Measurements from ENCODE around the gene TERT. TPM values are rescaled to one million over a fixed set of nuclear protein-coding genes. Genes with fewer than 3 reads are reported as not detected.

The TERT gene
- total RNA-seq, 1 donor from 2014 or later, result not detected

DNA sequence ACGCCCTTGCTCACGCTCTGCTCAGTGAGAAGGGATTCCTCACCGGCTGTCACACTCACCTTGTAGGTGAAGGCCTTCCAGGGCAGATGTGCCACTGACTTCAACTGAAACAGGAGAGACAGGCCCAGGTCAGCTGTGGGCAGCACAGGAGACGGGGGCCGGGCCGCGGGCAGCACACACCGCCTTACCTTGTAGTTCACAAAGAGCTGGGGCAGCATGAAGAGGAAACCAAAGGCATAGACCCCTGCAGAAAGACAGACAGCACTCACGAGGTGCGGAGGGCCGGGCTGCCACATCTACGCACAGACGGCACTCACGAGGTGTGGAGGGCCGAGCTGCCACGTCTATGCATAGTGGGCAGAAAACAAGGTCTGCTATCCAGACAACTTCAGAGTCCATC, 26.7 kb upstream of the TERT start:
- DNase-seq, result no peak
- no peak for ATAC-seq
- intact Hi-C loops (cut with micrococcal nuclease), result no loop called here

DNA sequence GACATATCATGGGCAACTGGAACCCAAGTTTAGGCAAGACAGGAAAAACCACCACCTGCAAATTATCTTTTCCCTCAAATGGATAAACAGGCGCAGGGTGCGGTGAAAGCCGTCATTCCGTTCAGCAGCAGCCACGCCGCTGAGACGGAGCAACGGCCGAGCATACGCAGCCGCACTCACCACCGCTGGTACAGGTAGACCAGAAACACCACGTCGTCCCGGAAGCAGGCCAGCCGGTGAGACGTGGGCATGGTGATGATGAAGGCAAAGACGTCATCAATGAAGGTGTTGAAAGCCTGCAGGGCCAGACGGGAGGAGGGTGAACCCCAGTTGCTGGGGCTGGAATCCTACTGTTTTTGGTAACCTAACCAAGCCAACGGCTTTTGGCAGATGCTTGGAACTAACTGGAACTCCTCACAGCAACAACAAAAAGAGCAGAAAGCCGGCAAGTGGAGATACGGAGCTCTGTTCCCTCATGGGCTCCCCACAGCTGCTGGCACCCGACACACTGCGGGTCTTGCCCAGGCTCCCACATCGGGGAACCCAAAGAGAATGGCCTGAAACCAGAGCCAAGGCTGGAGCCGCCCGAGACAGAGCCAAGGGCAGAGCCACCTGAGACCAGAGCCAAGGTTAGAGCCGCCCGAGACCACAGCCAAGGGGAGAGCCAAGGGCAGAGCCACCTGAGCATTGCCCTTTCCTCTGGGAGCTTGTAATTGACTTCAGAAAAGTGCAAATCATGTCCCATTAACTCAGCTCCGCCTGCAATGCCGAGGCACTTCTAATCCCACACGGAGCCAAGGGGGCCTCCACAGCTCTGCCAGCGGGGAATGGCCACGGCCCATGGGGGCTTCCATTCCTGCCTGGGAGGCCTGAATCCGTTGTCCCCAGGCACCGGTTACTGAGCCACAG, 25.8 kb upstream of the TERT start:
- intact Hi-C loops (cut with micrococcal nuclease), result no loop called here
- no peak for ATAC-seq
- DNase-seq, result no peak

DNA sequence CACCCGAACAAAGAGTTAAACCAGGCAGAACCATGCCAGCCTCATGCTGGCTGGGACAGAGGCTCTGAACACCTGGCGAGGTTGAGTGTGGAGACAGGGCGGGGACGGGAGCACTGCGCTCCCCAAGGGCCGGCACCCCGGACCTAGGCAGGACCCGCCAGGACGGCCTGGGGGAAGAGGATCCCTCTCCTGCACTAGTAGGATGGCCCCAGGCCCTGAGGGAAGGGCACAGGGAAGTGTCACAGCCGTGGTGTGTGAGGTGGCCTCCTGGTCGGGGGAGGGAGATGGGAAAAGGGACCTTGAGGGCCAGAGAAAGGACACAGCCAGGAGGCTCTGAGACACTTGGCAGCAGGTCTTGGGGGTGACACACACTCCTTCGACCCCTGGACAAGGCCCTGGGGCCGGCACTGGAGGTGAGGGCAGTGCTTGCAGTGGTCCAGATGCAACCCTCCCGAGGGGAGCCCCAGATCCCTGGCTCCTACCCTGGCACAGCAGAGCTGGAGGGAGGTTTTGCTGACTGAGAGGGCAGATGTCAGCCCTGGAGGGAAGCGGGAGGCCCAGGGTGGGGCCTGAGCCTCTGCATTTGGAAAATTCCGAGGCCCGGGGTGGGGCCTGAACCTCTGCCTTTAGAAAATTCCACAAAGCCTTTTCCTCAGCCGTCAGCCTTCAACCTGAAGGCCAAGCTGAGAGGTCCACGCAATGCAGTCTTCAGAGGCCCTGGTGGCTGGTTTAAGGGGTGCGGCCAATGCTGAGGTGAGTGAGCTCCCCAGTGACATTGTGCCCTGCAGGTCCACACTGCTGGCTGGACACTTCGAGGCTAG, 24.8 kb upstream of the TERT start:
- DNase-seq, result no peak
- ATAC-seq, result no peak
- intact Hi-C loops (cut with micrococcal nuclease), result no loop called here

DNA sequence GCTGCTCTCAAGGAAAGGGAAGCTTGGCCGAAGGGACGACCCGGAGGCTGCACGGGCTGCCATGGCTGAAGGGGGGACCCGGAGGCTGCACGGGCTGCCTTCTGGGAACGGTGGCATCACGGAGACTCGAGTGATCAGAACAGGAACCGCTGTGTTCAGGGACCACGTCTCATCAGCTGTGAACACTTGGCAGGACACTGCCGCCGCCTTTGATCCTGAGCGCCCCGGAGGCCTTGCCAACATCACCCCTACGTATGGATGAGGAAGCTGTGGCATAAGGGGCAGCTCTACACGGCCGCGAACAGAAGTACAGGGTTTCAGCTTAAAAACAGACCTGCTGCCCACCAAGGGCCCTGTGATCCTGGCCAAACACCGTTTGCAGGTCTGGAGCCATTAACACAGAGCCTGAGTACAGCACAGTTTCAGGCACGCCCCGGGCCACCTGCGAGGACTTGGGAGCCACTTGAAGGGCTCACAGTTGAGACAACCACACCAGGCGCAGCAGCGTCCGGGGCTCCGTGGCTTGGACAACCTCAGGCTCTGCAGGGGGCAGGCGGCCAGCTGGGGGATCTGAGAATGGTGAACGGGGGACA, 23.9 kb upstream of the TERT start:
- DNase-seq (no peak), ATAC-seq (no peak)
- intact Hi-C loops (cut with micrococcal nuclease), result no loop called here

DNA sequence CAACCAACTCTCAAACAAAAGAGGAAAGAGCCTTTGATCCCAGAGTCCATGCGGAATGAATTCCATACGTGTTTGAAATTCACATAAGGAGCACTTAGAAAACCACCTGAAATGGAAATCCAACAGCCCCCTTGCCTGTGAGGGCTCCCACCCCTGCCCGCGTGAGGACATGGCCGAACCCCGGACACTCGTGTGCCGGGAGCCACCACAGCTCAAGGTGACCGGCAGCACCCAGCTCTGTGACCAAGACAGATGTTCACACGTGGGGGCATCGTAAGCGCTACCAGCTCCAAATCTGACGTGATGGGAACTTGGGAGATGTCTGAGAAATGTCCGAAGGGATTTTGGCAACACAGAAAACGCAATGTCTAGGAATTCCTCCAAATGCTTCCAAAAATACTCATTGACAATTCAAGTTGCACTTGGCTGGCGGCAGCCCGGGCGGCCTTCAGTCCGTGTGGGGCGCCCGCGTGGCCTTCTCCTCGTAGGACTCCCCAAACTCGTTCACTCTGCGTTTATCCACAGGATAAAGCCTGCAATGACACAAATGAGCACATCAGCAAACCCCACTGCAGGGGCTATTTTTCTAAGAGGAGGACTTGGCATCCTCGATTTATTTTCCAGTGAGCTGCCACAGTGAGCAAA, 23.2 kb upstream of the TERT start:
- no peak for ATAC-seq
- intact Hi-C loops (cut with micrococcal nuclease), result no loop called here
- no peak for DNase-seq

DNA sequence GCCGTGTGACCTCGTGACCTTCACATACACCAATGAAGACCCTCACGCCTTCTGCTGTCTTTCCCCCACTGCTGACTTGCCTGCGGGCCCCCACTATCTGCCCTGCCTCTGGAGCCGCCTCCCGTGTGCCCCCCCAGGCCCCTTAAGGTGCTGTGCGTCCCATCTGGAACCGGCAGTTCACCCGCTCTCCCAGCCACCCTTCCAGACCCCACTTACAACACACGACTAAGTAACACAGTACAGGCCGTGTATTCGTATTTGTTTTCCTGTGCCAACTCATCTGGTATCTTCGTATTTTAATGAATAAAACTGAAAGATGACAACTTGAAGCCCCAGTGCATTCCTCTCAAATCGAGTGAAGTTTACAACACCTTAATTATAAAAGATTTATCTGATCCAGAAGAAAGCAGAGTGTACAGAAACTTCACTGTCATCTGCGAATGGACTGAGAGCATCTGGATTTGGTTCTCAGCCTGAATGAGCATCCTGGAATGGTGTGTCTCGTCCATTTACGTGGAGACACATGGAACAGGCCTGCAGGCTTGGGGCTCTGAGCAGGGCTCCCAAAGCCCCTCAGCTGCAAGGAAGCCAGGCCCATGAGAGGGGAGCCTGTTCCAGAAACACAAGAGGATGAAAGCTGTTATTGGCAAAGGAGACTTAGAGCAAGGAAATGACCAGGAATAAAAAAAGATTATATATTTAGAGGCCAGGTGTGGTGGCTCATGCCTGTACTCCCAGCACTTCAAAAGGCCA, 21.9 kb upstream of the TERT start:
- DNase-seq (no peak), ATAC-seq (no peak)

DNA sequence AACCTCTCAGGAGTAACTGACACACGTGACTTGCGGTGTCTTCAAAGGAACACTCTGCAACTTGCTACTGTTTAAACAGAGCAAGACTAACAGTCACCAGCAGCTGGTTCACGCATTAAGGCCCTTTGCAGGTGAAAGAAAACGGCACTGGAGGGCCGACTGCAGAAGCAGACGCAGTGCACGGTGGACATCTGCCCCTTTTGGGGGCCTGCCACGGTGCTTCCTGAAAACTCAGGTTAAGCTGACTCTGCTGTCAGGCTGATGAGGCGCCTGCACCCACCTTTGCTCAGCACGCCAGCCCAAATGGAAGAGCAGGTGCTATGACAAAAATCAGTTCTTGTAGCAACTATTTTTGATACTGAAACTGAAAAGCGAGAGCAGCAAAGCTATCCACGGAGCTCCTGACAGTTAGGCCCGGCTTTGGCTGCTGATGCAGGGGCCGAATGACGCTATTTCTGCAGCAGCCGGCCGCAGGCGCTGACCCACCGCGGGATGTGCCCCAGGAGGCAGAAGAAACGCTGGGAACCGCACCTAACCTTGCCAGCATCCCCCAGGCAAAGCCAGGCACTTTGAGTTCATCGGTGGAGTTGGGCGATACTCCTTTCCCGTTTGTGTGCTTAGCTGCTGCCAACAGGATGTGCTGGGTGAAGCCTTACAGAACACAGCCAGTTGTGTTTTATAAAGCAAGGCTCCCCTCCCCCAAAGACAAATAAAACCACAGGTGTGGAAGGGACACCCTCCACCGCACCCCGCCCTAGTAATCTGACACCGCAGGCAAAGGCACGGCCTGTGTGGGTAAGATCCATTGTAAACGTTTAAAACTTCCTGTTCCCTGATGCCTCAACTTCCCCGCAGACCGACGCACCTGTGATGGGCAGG, 21.1 kb upstream of the TERT start:
- DNase-seq (no peak), ATAC-seq (peak; percentile 45)
- intact Hi-C loops (cut with micrococcal nuclease), result no loop called here

More for the DNA sequence above, 21.9 kb upstream of the TERT start:
- intact Hi-C loops (cut with micrococcal nuclease), result no loop called here

DNA sequence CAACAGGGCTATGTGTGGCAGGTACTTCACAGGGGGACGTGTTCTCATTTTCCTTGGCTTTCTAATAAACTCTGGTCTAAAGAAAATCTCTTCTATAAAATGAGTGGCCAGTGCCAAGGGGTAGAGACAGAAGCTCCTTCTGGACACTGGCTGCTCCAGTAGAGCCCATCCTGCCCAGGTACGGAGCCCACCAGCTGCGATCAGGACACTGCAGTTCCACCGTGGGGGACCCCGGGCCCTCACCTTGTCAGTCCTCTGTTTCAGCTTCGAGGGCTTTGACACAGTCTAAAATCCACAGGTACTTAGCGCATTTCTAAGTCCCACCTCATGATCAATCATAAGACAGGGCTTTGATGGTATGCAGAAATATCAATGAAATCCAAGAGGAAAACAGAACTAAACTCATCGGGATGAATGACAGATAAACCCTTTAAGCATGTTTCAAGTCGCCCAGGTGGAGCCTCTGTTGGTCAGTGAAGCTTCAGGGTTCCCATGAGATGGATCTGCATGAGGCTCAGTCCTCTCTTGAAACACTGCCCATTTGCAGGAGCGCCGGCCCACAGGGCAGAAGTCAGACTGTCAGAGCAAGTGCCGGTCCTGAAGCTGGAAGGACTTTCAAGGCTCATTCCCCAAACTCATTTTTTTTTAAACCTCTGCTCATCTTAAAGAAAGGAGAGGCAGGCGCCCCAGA, 20.3 kb upstream of the TERT start:
- intact Hi-C loops (cut with micrococcal nuclease), result no loop called here
- ATAC-seq (no peak), DNase-seq (no peak)

DNA sequence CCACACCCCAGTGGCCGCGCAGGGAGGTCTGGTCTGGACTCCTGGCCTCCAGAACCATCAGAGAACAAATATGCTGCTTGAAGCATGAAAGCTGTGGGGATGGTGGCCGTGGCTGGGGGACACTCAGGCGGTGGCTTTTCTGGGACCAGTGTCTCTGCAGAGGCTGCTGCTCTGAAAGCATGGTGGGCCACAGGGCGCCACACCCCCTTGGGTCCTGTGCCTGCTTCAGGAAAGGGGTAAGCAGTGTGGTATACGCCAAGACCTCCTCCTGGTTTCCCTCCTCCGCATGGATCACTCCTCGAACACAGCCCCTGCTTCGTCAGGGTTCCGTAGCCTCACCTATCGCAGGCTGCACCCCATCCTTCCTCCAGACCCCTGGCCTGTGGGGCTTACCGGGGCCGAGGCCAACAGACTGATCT, 19.7 kb upstream of the TERT start:
- ATAC-seq, result no peak
- DNase-seq, result no peak
- intact Hi-C loops (cut with micrococcal nuclease), result no loop called here

DNA sequence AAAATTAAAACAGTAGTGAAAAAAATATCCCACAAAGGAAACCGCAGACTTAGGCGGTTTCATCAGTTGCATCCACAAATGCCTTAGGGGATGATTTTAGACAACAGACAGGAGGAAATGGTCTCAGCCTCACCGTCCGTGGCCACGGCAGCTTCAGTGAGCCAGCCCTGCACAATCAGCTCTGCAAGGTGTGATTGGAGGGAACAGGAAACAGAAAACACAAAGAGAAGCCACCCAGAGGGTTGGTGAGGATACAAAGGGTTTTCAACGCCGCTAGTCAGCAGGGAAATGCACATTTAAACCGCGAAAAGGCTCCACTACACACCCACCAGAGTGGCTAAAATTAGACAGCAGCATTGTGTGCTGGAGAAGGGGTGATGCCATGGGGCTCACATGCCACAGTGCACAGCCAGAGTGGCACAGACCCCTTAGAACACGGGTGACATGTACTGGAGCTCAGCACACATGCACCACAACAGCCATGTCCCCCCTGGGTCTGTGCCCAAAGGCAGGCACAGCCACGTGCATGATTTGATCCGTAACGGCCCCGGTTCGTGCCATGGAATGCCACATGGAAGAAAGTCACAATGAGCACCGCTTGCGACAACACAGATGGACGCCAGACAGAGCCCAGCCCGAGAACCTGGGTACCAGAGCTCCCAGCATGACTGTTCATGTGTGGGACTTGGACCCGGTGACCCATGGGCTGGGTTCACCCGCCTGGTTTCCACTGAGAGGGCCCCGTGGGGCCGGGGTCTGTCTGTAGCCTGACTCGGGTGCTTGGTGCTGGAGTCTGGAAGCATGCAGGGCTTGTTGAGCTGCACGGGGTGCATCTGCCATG, 18.3 kb upstream of the TERT start:
- ATAC-seq, result no peak
- DNase-seq, result no peak
- intact Hi-C loops (cut with micrococcal nuclease), result no loop called here

DNA sequence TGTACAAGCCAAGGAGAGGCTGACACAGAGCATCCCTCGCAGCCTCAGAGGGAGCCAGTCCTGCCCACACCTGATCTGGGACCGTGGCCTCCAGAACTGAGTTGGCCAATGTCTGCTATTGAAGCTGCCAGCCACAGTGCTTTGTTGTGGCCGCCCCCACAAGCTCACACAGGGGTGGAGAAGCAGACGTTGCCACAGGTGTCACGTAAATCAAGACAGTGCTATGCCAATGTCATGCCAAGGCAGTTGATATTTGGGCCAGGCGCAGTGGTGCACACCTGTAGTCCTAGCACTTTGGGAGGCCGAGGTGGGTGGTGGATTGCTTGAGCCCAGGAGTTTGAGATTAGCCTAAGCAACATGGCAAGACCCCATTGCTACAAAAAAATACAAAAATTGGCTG, 17.3 kb upstream of the TERT start:
- intact Hi-C loops (cut with micrococcal nuclease), result no loop called here
- DNase-seq (no peak), ATAC-seq (no peak)

DNA sequence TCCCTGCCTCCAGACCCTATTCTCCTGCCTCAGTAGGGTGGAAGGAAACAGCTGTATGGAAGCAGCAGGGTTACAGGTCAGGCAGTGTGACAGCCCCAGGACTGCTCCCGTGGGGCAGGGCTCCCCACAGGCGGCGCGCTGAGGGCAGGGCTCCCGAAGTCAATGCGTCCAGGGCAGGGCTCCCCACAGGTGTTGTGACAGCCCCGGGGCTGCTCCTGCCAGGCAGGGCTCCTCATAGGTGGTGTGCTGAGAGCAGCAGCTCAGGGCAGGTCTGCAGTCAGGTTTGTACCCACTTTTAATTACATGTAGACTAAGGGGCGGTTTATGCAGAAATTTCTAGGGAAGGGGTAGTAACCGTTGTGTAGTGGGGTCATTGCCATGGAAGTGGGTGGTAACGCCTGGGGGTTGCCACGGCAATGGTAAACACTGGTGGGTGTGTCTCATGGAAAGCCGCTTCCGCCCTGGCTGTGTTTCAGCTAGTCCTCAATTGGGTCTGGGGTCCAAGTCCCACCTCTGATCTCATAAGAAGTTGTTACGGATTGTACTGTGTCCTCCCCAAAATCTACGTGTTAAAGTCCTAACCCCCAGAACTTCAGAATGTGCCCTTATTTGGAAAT, 16.7 kb upstream of the TERT start:
- no peak for DNase-seq
- intact Hi-C loops (cut with micrococcal nuclease), result no loop called here

DNA sequence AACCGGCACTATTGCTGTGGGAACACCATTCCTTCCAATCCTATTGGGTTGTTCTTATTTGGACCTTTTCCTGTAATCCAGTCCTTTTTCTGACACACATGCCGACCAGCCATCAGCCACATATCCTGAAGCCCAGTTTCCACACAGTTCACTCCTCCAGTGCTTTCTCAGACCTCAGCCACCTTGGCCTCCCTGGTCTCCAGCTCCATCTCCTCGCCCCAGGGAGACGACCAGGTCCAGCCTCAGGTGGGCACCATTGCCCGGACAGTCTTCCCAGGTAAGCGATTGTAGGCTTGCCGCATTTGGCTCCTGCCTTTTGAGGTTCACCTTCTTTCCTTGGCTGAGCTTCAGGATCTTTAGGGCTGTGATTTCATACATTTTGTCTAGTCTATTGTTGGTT, 15.2 kb upstream of the TERT start:
- DNase-seq, result no peak
- ATAC-seq, result no peak
- intact Hi-C loops (cut with micrococcal nuclease), result no loop called here

More for the DNA sequence above, 16.7 kb upstream of the TERT start:
- no peak for ATAC-seq

DNA sequence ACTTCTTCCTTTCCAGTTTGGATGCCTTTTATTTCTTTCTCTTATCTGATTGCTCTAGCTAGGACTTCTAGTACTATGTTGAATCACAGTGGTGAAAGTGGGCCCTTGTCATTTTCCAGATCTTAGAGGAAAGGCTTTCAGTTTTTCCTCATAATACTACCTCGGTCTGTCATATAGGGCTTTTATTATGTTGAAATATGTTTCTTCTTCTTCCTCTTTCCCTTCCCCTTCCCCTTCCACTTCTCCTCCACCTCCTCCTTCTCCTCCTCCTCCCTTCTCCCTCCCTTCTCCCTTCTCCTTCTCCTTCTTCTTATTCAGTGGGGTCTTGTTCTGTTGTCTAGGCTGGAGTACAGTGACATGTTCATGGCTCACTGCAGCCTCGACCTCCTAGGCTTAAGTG, 9.2 kb upstream of the TERT start:
- DNase-seq, result no peak
- no peak for ATAC-seq
- intact Hi-C loops (cut with micrococcal nuclease), result no loop called here

DNA sequence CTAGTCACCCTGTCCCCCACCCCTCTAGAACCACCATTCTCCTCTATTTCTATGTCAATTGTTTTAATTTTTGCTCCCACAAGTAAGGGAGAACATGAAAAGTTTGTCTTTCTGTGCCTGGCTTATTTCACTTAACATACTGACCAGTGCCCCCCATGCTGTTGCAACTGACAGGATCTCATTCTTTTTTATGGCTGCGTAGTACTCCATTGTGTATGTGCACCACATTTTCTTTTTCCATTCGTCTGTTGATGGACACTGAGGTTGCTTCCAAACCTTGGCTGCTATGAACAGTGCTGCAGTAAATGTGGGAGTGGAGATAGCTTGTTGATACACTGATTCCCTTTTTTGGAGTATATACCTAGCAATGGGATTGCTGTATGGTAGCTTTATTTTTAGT, 7.4 kb upstream of the TERT start:
- intact Hi-C loops (cut with micrococcal nuclease), result no loop called here
- ATAC-seq (no peak), DNase-seq (no peak)

DNA sequence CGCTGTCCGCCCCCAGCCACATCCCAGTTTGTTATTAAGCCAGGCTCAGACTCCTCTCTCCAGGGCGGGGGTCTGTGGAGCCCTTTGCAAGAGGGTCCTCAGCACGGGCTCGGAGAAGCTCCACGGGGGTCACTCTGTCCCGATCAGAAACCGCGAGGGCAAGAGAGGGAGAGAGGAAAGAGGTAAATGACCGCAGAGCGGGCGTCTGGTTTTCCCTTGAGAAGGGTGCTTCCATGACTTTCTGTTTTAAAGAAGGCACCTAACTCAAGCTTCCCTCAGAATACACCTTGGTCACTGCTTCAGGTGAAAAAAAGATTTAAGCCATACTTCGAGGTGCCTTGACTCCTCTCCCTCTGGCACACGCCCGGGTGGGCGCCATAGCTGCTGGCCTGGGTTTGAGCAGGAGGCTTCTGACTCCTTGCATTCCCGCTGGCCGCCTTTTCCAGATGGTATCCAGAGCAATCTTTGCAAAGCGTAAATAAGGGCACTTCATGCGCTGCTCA, 5.8 kb upstream of the TERT start:
- intact Hi-C loops (cut with micrococcal nuclease), result no loop called here
- DNase-seq (no peak), ATAC-seq (no peak)

Measured in left ventricle myocardium superior (tissue), 1 donor.